HG02970 (cell line): ENCODE results near the gene SASH1.

Experiments
- ATAC-seq: cut with Tn5 transposase; IDR thresholded peaks from one replicate; pipeline ENCODE4 v1.9.1; 2021; ENCODE audit warnings: mild to moderate bottlenecking, moderate library complexity, moderate number of reproducible peaks; ENCODE audit not compliant: unreplicated experiment, low FRiP score

SASH1 gene

DNA sequence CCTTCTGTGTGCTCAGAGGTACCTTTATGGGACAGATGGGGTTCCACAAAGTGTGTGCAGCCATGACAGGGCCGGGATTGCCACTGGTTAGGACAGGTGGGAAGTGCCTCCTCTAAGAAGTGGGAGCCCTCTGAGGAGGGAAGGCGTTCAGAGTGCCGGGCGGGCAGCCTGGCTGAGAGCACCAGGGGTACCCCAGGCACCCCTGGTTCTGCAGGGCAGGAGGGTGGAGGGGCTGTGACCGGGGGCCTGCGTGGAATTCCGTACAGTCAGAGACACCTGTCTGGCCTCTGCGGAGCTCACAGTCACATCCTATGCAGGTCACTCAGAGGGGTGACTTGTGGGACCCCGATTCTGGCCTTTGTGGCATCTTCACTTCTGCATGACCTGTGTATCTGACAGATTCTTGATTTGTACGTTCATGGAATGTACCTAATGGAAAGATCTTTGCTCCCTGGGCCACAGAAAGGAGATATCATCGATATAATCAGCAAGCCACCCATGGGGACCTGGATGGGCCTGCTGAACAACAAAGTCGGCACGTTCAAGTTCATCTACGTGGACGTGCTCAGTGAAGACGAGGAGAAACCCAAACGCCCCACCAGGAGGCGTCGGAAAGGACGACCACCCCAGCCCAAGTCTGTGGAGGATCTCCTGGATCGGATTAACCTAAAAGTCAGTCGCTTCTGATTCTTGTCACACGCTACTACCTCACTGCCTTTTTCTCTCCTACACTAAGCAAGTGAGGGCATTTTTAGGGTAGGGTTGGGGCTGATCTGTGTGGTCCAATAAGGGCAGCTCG lies 190.9 kb downstream of the SASH1 start:
- ATAC-seq = no peak

DNA sequence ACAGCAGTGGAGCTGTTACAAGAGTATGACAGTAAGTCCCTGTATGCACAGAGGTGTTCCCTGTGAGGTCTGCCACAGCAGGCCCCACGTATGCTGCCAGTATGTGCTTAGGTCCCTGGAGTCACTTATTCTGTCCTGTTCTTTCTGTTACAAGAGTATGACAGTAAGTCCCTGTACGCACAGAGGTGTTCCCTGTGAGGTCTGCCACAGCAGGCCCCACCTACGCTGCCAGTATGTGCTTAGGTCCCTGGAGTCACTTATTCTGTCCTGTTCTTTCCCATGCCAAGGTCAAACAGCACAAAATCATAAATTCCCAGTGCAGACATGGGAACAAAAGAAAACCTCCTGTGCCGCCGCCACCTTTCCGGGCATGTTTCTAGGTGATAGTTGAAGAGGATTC lies 192.2 kb downstream of the SASH1 start:
- no peak for ATAC-seq

DNA sequence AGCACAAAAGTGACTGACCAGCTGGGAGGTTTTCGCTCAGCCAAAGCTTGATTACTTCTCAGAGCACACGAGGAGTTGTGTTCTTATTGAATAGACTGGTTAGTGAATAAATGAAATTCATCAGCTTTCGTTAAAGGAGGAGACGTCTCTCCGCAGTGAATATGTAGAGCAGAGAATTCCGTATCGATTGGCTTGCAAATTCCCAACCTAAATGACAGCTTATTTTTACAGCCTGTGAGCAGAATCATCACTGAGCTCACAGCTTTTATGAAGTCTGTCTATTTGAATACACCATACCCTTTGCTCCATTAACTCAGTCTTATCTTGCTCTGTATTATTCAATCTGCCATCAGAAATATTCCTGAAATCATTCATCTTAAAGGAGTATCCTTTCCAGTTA lies 192.7 kb downstream of the SASH1 start:
- ATAC-seq = no peak

DNA sequence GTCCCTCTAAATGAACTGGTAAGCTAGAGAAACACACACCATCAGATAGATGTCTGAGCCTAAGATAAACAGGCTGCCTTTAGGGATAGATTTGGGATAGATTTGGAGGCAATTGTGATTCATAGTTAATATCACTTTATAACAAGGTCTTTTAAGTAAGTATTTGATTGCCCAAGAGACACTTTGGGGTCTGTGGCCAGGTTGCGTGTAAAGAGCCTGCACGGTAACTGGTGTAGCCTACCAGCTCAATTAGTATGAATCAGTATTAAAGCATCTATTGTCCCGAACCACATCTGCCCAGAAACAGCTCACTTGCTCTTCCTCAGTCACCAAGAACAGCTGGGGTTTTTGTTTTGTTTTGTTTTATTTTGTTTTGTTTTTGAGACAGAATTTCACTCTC lies 193.3 kb downstream of the SASH1 start:
- no peak for ATAC-seq

DNA sequence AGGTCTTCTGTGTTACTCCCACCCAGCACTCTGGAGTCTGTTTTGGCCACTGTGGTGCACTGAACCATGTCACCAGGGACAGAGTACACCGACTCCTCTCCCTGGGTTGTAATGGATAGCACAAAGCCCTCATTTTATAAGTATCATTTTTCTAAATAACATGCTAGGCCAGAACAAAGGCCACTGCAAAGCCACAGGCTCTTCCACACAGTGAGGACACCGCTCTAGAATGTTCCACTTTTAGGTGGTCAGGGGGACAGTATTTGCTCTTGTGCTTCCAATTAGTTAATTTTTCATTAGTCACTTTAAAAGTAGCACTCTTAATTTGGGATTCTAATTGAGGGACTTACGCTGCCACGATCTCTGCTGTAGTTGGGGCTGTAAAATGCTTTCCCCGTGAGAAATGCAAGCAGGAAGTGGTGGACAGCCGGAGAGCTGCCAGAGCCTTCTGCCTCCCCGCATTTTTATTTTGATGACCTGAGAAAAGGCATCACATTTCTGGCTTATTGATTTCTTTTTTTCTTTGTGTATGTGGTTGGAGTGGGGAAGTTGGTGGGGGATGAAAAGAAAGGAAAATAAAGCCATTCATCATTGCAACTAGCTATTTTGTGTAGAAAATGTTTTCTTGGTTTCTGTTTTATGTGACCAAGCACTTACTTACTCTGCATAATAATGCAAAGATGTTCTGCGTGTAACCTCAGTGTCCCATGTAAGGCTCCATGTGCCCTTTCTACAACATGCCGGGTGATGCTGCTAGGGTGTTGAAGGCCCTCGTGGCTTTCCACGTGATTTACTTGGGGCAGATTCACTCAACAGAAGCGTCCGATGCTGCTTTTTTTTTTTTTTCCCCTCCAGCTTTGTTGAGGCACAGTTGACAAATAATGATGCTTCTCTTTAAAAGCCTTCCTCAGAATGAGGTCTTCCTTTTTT lies 195.9 kb downstream of the SASH1 start:
- ATAC-seq = no peak

DNA sequence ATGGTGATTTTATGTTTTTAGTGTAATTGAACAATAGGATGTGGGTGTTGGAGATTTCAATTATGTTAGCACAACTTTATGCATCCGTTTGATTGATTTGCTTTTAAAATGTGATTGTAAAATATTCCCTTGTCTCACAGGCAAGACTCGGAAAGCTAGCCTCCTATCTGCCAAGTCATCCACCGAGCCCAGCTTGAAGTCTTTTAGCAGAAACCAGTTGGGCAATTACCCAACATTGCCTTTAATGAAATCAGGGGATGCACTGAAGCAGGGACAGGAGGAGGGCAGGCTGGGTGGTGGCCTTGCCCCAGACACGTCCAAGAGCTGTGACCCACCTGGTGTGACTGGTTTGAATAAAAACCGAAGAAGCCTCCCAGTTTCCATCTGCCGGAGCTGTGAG lies 200.9 kb downstream of the SASH1 start:
- ATAC-seq = no peak

DNA sequence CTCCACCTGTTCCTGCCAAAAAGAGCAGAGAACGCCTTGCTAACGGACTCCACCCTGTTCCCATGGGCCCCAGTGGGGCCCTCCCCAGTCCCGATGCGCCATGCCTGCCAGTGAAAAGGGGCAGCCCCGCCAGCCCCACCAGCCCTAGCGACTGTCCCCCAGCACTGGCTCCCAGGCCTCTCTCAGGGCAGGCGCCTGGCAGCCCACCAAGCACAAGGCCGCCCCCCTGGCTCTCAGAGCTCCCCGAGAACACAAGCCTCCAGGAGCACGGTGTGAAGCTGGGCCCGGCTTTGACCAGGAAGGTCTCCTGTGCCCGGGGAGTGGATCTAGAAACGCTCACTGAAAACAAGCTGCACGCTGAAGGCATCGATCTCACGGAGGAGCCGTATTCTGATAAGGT lies 201.8 kb downstream of the SASH1 start:
- no peak for ATAC-seq

DNA sequence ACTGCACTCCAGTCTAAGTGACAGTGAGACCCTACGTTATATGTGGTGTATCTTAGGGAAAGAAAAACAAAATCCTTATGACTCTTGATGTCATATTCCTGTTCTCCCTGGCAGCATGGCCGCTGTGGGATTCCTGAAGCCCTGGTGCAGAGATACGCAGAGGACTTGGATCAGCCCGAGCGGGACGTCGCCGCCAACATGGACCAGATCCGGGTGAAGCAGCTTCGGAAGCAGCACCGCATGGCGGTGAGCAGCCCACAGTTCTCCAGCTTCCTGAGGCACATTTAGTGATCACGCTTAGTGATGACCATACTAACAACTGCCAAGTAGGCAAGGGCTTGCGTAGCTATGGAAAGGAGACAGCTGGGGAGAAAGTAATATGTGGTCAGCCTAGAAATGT lies 203.3 kb downstream of the SASH1 start:
- no peak for ATAC-seq

DNA sequence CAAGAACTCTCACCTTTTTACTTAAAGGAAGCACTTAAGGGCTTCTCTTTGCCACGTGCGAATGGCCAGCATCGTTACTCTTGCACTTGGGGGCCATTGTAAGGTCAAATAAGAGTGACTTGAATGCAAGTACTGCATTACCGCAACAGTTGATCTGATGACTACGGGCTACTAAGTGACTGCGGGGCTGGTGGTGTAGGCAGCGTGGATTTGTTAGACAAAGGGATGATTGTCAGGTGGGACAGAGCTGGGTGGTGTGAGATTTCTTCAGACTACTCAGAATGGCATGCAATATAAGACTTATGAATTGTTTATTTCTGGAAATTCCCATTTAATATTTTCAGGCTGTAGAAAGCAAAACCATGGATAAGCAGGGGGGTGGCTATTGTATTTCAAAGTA lies 204.5 kb downstream of the SASH1 start:
- no peak for ATAC-seq

DNA sequence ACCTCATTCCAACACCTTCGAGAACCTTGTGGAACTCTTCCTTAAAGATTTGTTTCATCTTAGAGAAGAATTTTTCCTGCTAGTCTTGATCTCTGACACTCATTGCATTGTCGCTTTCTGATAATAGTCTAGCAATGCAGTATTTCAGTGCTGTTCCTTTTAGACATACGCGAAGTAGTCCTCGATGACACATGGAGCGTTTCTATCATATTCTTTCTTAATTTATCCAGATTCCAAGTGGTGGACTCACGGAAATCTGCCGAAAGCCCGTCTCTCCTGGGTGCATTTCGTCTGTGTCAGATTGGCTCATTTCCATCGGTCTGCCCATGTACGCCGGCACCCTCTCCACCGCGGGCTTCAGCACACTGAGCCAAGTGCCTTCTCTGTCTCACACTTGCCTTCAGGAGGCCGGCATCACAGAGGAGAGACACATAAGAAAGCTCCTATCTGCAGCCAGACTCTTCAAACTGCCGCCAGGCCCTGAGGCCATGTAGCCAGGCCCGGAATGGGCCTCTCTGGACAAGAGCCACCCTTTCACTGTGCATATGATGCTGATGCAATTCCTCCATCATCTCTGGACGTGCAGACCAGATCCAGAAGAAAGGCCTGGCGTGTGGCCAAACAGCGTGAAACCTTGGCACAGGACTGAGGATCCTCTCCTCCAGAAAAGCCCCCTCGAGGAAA lies 205.6 kb downstream of the SASH1 start:
- no peak for ATAC-seq

DNA sequence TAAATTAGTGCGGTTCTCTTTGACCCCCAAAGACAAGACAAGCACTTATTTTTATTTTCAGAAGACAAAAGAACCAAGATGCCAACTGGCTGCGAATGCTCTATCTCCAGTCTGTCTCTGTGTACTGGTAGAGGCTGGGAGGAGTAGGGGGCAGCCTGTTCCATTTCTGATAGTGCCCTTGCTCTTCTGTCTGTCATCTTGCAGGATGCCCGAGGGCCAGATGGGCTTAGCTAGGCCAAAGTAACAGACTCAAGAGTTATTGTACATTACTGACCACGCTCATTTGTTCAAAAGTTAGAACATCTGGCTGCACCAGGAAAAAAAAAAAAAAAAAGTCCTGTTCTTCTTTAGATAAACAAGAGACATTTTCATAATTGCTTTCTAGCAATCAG lies 206.1 kb downstream of the SASH1 start:
- no peak for ATAC-seq

DNA sequence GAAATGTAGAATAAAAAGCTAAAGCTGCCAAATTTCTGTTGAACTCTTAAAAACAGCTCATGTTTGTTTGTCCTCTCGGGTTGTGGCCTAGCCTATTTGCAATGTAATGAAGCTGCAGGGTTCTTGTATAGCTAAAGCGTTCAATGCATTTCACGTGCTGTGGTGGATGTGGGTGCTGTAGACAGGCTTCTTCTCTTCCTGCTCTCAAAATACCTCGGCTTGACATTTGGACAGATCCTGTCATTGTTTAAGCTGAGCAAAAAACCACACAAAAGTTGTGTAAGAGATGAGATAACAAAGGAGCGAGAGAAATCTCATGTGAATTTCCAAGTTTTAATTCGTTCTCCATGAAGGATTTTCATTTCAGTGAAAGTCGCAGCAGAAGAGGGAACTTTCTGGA lies 207.9 kb downstream of the SASH1 start:
- ATAC-seq = no peak

DNA sequence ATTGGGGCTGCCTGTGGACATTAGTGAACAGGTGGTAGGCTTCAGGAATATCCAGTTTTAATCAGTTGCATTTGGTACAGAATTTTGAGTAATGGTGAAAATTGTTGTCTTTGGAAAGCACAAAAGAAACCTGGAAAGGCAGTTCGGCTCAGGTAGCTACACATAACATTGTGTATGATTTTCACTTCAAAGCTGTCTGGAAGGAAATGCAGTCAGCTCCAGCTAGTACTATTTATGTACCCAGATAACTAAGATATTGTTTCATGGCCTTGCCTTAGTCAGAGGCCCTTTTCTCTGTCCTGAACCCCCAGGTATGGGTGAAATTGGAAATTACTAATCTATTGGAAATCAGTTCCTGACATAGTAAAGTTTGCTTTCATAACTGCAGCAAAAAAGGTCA lies 208.6 kb downstream of the SASH1 start:
- ATAC-seq = no peak

DNA sequence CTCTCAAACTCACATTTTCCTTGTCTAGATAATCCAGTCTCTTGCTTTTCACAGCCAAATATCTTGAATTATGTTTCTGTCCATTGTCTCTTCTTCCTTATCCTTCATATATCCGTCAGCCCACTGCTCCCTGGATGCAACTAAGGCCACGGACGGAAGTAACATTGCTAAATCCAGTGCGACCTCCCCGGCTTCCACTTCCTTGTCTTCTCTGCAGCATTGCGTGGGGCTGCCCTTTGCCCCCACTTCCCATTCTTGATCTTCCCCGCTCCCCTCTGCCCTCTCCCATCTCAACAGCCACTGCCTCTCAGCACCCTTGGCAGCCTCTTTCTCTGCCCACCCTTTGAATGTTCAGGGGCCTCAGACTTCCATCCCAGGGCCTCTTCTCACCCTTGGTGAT lies 213.8 kb downstream of the SASH1 start:
- no peak for ATAC-seq

DNA sequence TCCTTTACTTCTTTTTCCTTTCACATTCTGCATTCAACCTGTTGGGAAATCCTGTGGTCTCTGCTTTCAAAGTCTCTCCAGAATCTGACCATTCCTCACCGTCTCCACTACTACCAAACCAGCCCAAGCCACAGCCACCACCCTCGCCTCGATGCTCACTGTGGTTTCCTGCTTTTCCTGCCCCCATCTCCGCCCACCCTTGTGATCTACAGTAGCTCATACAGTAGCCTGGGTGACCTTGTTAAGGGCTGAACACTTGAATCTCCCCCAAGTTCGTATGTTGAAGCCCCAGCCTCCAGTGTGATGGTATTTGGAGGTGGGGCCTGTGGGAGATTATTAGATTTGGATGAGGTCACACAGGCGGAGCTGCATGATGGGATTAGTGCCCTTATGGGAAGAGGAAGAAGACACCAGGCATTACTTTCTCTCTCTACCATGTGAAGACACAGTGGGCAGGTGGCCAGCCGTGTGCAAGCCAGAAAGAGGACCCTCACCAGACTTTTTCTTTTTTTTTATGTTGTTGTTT lies 215.2 kb downstream of the SASH1 start:
- no peak for ATAC-seq

DNA sequence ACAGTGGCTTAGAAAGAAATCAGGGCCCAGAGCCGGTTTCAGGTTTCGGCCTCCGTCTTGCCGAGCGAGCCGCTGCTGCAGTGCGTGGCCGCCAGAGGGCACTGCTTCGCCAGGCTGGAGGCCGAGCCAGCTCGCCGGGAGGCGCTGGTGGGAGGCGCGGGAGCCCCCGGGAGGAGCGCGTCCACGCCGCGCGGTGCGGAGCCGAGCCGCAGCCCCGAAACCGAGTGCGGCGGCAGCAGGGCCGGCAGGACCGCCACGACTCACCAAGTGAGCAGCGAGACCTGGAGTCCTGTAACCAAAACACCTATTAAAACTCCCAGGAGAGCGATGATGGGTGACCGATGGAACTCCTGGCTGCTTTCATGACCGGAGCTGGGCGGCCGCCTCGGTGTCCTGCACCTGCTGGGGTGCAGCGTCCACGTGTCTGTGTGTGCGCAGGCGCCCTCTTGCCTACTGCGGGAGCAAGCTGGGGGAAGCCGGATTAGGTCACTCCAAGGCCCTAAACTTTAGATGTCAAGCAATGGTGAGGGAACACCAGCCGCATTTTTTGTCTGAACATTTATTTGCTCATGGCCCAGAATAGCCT lies 217.3 kb downstream of the SASH1 start:
- ATAC-seq = peak; percentile 62

DNA sequence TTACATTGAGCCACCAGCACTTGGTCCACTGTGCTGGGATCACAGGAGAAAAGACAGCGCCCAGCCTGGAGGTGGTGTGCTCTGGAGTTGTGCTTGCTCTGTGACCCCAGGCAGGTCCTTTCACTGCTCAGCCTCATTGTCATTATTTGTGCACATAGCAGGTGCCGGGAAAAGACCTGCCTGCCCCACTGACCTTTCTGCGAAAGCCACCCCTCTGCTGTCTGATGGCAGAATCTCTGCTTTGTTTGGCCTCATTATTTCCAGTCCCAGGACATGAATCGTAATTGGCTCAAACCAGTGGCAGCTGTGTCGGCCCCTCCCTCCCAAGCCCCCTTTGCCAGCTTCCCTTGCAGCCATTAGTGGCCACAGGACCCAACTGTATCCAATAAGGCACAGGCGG lies 219.0 kb downstream of the SASH1 start:
- no peak for ATAC-seq

DNA sequence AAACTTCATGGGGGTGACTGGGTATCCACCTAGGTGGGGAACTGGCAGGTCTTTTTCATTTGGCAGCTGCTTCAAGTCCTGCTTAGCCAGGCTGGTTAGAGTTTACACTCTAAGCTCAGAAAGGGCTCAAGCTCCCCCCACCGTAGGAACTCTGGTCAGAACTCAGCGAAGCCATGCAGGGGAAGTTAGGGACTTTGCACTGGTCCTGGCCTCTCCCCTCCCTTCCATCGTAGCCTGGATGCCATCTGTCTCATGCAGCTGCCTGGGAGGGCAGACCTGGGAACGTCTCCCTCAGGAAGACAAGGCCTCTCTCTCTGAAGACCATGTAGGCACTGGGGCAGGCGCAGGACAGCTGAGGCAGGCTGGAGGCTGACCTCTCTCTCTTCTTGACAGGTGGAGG lies 220.4 kb downstream of the SASH1 start:
- ATAC-seq = no peak

DNA sequence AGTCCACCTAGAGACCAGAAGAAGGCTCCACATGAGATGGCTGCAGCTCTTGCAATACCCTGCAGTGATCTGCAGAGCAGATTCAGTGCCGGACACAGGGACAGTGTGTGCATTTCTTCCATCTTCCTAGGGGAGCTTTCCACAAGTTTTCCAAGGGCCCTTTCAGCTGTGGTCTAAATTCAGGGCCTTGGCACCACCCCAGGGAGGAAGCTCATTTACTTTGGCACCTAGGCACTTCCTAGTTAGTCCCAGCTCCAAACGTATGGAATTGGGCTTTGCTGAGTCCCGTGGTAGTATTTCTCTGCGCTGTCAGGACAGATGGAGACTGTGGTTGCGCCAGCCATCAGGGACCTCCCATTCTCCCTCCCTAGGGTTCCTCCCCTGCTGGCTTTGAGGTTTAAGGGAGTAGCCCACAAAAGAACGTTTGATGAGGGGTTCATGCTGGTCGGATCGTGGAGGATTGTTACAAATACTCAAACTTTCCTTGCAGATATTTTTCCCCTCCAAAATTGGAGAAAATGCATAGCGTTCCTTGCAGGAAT lies 221.9 kb downstream of the SASH1 start:
- ATAC-seq = no peak

DNA sequence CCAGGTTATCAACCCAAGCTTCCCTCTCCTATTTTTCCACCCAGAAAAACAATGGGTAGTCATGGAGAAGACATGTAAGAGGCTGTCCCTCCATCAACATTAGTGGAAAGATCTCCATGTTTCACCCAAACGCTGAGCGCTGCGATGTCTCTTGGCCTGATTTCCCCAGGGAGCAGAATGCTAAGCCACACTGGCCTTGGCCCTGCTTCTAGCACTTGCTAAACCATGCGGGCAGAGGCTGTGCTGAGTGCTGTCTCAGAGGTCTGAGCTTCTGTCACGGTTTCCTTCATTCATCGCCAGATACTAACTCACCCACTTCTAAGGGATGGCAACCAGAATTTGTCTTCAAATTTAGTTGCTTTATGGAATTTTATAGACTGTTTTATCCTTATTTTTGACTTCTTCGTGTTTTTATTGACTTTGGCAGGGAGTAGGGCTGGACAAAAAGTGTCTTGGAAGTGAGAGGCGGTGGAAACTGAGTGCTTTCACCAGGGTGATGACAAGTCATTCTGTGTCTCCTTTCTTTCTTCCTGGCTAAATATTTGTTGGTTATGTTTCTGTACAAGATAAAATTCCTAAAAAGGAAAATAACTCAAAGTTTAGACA lies 222.8 kb downstream of the SASH1 start:
- ATAC-seq = no peak
